ENCODE results near the gene TSPAN9.

DNA sequence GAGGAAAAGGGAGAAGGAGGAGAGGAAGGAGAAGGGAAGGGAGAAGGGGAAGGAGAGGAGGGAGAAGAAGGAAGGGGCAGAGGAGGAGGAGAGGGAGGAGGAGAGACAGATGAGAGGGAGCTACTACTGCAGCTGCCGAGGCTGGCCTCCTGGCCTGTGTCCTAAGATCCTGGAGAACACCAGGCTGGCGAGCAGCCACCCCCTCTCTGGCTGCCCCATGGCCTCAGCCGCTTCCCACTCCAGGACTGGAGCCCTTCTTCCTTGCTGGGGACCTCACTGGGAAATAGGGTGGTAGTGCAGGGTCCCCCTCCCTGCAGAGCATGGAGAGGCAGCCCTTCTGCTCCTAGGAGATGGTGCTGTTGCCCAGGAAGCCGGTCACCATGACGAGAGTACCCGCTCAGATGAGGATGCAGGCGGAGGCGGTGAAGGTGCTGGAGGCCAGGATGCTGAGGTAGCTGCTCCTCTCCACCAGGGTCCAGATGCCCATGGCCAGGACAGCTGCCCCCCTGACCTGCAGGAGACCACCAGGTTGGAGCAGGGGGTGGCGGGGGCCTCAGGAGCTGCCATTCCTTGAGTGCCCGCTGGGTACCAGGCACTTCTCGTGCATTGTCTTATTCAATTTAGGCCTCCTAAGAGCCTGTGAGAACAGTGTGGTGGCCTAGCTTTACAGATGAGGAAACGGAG, 246.0 kb downstream of the TSPAN9 start:
- TF ChIP-seq EP300 (IDR thresholded peaks at IDR 0.05) (no peak), POLR2A (IDR thresholded peaks at IDR 0.05) (no peak)
- TF ChIP-seq, protein P1, sequence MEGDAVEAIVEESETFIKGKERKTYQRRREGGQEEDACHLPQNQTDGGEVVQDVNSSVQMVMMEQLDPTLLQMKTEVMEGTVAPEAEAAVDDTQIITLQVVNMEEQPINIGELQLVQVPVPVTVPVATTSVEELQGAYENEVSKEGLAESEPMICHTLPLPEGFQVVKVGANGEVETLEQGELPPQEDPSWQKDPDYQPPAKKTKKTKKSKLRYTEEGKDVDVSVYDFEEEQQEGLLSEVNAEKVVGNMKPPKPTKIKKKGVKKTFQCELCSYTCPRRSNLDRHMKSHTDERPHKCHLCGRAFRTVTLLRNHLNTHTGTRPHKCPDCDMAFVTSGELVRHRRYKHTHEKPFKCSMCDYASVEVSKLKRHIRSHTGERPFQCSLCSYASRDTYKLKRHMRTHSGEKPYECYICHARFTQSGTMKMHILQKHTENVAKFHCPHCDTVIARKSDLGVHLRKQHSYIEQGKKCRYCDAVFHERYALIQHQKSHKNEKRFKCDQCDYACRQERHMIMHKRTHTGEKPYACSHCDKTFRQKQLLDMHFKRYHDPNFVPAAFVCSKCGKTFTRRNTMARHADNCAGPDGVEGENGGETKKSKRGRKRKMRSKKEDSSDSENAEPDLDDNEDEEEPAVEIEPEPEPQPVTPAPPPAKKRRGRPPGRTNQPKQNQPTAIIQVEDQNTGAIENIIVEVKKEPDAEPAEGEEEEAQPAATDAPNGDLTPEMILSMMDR (IDR thresholded peaks at IDR 0.05): no peak

Data from tibial nerve (tissue), 4 donors.